GM23248 (cell line): Measurements from ENCODE around the gene TLR9. TPM values are rescaled to one million over a fixed set of nuclear protein-coding genes. Genes with fewer than 3 reads are reported as not detected.
"Not testable (repeated sequence)": the region's sequence is repeated elsewhere in the genome, so short reads cannot be mapped to it uniquely, and the experiment has no call there.

Source experiments
- DNase-seq: peaks from one replicate; pipeline ENCODE4 v3.0.0-alpha.2; 2015
- H2AFZ ChIP-seq: fragments of 200-600 bp; sonication (generic); 2 replicates; pipeline ENCODE4 v1.6.1; 2016; ENCODE audit warnings: antibody characterized with exemption
- H3F3A ChIP-seq: fragments of 200-600 bp; sonication (generic); 2 replicates; pipeline ENCODE4 v1.6.1; 2016; ENCODE audit warnings: mild to moderate bottlenecking, antibody characterized with exemption, mixed run types; ENCODE audit not compliant: insufficient read depth
- H3K27ac ChIP-seq: fragments of 200-600 bp; sonication (generic); 2 replicates; pipeline ENCODE4 v1.5.1; 2016; ENCODE audit warnings: mild to moderate bottlenecking
- H3K27me3 ChIP-seq: fragments of 200-600 bp; sonication (generic); replicated peaks from 2 replicates; pipeline ENCODE4 v1.6.1; 2016; ENCODE audit warnings: mild to moderate bottlenecking; ENCODE audit not compliant: insufficient read depth
- H3K36me3 ChIP-seq: fragments of 200-600 bp; sonication (generic); 2 replicates; pipeline ENCODE4 v1.6.1; 2016; ENCODE audit warnings: low read depth, mild to moderate bottlenecking
- H3K4me1 ChIP-seq: fragments of 200-600 bp; sonication (generic); 2 replicates; pipeline ENCODE4 v1.6.1; 2016; ENCODE audit warnings: mild to moderate bottlenecking; ENCODE audit not compliant: insufficient read depth
- H3K4me2 ChIP-seq: fragments of 200-600 bp; sonication (generic); one replicate; pipeline ENCODE4 v1.6.1; 2016; ENCODE audit warnings: mild to moderate bottlenecking; ENCODE audit not compliant: unreplicated experiment
- H3K4me3 ChIP-seq: fragments of 200-600 bp; sonication (generic); 2 replicates; pipeline ENCODE4 v1.5.1; 2016; ENCODE audit warnings: mild to moderate bottlenecking
- H3K79me2 ChIP-seq: fragments of 200-600 bp; sonication (generic); 2 replicates; pipeline ENCODE4 v1.6.1; 2016; ENCODE audit warnings: mild to moderate bottlenecking; ENCODE audit not compliant: insufficient read depth
- H3K9ac ChIP-seq: fragments of 200-600 bp; sonication (generic); 2 replicates; pipeline ENCODE4 v1.6.1; 2016; ENCODE audit warnings: mild to moderate bottlenecking
- H3K9me2 ChIP-seq: fragments of 200-600 bp; sonication (generic); 2 replicates; pipeline ENCODE4 v1.6.1; 2016; ENCODE audit warnings: mixed run types, mild to moderate bottlenecking, moderate library complexity; ENCODE audit not compliant: insufficient read depth
- H3K9me3 ChIP-seq: fragments of 200-600 bp; sonication (generic); one replicate; pipeline ENCODE4 v1.6.1; 2017; ENCODE audit warnings: low read depth
- H4K20me1 ChIP-seq: fragments of 200-600 bp; sonication (generic); 2 replicates; pipeline ENCODE4 v1.6.0; 2016; ENCODE audit not compliant: insufficient read depth
- EZH2 ChIP-seq: fragments of 200-600 bp; sonication (generic); IDR thresholded peaks from 2 replicates; pipeline ENCODE4 v1.6.1; 2018; ENCODE audit warnings: antibody characterized with exemption, mild to moderate bottlenecking; ENCODE audit not compliant: insufficient read depth, poor library complexity, severe bottlenecking
- EZH2phosphoT487 ChIP-seq: fragments of 200-600 bp; sonication (generic); IDR thresholded peaks from 2 replicates; pipeline ENCODE4 v1.6.1; 2018; ENCODE audit warnings: antibody characterized with exemption, moderate library complexity, mild to moderate bottlenecking, low read depth; ENCODE audit not compliant: insufficient read depth
- WGBS, 2 experiments: methylation state at CpG; one replicate each; pipeline ENCODE4 v1.1.6; 2015 to 2017; ENCODE audit warnings: low lambda C conversion rate in 2 of 2, low coverage in 1 of 2; ENCODE audit errors: missing lambda C conversion rate in 2 of 2; 5-methylcytosine and 5-hydroxymethylcytosine counted together
- in situ Hi-C: fragments of 300-500 bp; cut with MboI; formaldehyde crosslinking; loops from 2 replicates; pipeline ENCODE4 v1.15.0; 2020
- polyA plus RNA-seq: library from polyadenylated mRNA; unstranded; fragments of >200 nt; fragmentation: Nextera tagmentation; extraction: Ambion mirVana; gene quantifications from 2 replicates; pipeline ENCODE4 v1.2.1, GENCODE V29; 2016
- total RNA-seq: library from RNA; depleted of rRNA; stranded (reverse); fragments of >200 nt; shearing (Covaris generic); gene quantifications from 2 replicates; pipeline ENCODE4 v1.2.3, GENCODE V29; 2014; rRNA removed

The TLR9 gene
- not detected in 2 replicates for total RNA-seq
- polyA plus RNA-seq: 0.11 TPM in 1 of 2 replicates, not detected in the other

GRCh38 chr3:52225452-52226228, at the start of gene TLR9:
Gene TLR9 (minus strand): TSS chr3:52225645. CDS start chr3:52225529, 116 bp downstream.
- in situ Hi-C loops: no loop called here
- no peaks in the 10 kb centered on the region for H4K20me1 ChIP-seq
- no peak for DNase-seq
- no peaks in the 10 kb centered on the region for H3K4me1 ChIP-seq
- no peak within 1 kb of the TSS for H3K27ac ChIP-seq
- no peak within 1 kb of the TSS for H2AFZ ChIP-seq
- H3K9me3 ChIP-seq: no peaks in the 10 kb centered on the region
- no peaks in the 10 kb centered on the region for H3K9me2 ChIP-seq
- H3K9ac ChIP-seq: no peak within 1 kb of the TSS
- no peak for TF ChIP-seq EZH2phosphoT487
- TF ChIP-seq EZH2: no peak
- no peaks in the 10 kb centered on the region for H3K27me3 ChIP-seq
- H3K4me3 ChIP-seq: no peak within 1 kb of the TSS
- no peaks in the 10 kb centered on the region for H3F3A ChIP-seq
- H3K4me2 ChIP-seq: no peak within 1 kb of the TSS
- 78 to 84% methylated on average over 9 of the region's 9 CpGs for WGBS, 2 experiments
- no peaks in the 10 kb centered on the region for H3K79me2 ChIP-seq
- H3K36me3 ChIP-seq: peaks cover 12% of the 10 kb centered on the region; the same call in 1 of the 2 replicates

DNA sequence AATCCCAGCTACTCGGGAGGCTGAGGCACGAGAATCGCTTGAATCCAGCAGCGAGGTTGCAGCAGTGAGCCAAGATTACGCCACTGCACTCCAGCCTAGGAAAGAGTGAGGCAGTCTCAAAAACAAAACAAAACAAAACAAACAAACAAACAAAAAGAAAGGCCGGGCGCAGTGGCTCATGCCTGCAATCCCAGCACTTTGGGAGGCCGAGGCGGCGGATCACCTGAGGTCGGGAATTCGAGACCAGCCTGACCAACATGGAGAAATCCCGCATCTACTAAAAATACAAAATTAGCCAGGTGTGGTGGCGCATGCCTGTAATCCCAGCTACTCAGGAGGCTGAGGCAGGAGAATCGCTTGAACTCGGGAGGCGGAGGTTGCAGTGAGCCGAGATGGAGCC, 49.3 kb upstream of the TLR9 start:
- in situ Hi-C loops: not testable (repeated sequence)
- WGBS, 2 experiments: 92% methylated on average over 18 of the region's 18 CpGs

DNA sequence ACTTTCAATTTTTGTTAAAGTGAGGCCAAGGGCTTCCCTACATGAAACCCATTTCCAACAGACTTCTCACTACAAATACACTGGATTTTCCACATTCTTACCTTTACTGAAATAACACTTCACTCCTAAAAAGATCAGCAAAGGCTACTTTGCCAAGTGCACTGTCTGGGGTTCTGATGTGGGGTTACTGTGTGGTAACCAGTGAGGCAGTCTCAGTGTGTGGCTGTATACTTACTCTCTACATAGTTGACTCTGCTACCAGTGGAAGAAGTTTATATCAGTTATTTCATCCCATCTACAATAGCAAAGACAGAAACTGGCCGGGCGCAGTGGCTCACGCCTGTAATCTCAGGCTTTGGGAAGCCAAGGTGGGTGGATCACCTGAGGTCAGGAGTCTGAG, 47.4 kb upstream of the TLR9 start:
- in situ Hi-C loops: no loop called here
- Histone ChIP-seq H3K36me3 (peaks cover 29% of the 10 kb centered on the region; the same call in 1 of the 2 replicates), H3K4me3 (no peak overlapping the region), H3F3A (peaks cover 38% of the 10 kb centered on the region), H3K9ac (no peak overlapping the region), H3K27me3 (no peaks in the 10 kb centered on the region), H4K20me1 (peaks cover 44% of the 10 kb centered on the region), H3K4me2 (no peak overlapping the region), H3K9me3 (no peaks in the 10 kb centered on the region), H3K9me2 (no peaks in the 10 kb centered on the region), H2AFZ (no peak overlapping the region), H3K27ac (no peak overlapping the region), H3K4me1 (peaks cover 32% of the 10 kb centered on the region), H3K79me2 (peaks cover 100% of the 10 kb centered on the region)
- TF ChIP-seq EZH2: no peak
- no peak for TF ChIP-seq EZH2phosphoT487
- DNase-seq: no peak
- 76 to 85% methylated on average over 3 of the region's 3 CpGs for WGBS, 2 experiments

More for the DNA sequence above, 49.3 kb upstream of the TLR9 start:
- H3K9me3 ChIP-seq, H3K27ac ChIP-seq, H3K27me3 ChIP-seq, H2AFZ ChIP-seq, DNase-seq, H3K9me2 ChIP-seq, H3K4me3 ChIP-seq, H3K9ac ChIP-seq: not testable (repeated sequence)
- peaks cover 92% of the 10 kb centered on the region for H3K79me2 ChIP-seq
- peaks cover 12% of the 10 kb centered on the region; the same call in 1 of the 2 replicates for H3K36me3 ChIP-seq
- peak overlapping the region; percentile 95 for H3K4me2 ChIP-seq
- peaks cover 37% of the 10 kb centered on the region for H3K4me1 ChIP-seq
- peaks cover 39% of the 10 kb centered on the region for H4K20me1 ChIP-seq
- peaks cover 39% of the 10 kb centered on the region for H3F3A ChIP-seq

GRCh38 chr3:52272172-52272571, 46.7 kb upstream of the TLR9 start:
- H3K4me2 ChIP-seq, H3K4me3 ChIP-seq, in situ Hi-C loops, H3K27ac ChIP-seq, H2AFZ ChIP-seq, H3K9ac ChIP-seq, H3K27me3 ChIP-seq, H3K9me2 ChIP-seq, DNase-seq, H3K9me3 ChIP-seq: not testable (repeated sequence)
- 90 to 96% methylated on average over 9 of the region's 9 CpGs for WGBS, 2 experiments
- H4K20me1 ChIP-seq: peaks cover 44% of the 10 kb centered on the region
- peaks cover 33% of the 10 kb centered on the region for H3F3A ChIP-seq
- peaks cover 32% of the 10 kb centered on the region for H3K4me1 ChIP-seq
- H3K79me2 ChIP-seq: peaks cover 100% of the 10 kb centered on the region
- H3K36me3 ChIP-seq: peaks cover 36% of the 10 kb centered on the region
